Measurements from ENCODE around the gene CDX1. TPM values are rescaled to one million over a fixed set of nuclear protein-coding genes. Genes with fewer than 3 reads are reported as not detected.
A peak's percentile ranks its signal among the peaks of the same experiment; 100 is the strongest.

CDX1 gene
- total RNA-seq, 2 donors from 2014 or later: 299 to 498 TPM

GRCh38 chr5:150211156-150212030, 44.8 kb downstream of the CDX1 start:
- Histone ChIP-seq H3K27ac (peak overlapping the region; percentile 81), H3K9ac (ENCODE audit: low read depth in 2 of 2, low read length in 2 of 2) (peak overlapping the region; percentile 64 to 80), H3K4me3 (no peak overlapping the region), H3K4me1 (peaks cover 15% of the 10 kb centered on the region), H3K36me3 (peaks cover 3% of the 10 kb centered on the region), H3K27me3 (no peaks in the 10 kb centered on the region), H3K9me3 (no peaks in the 10 kb centered on the region)
- no peak for TF ChIP-seq CTCF (IDR thresholded peaks at IDR 0.05)
- intact Hi-C loops (cut with DNase I): loop anchor here (10.0 kb wide), 1 partner anchor 223 kb away; no protein-coding TSS in a partner anchor
- peak; percentile 81 for DNase-seq

GRCh38 chr5:150213530-150213929, 47.0 kb downstream of the CDX1 start:
- H3K4me3 ChIP-seq: no peak overlapping the region
- H3K4me1 ChIP-seq: peaks cover 15% of the 10 kb centered on the region
- H3K9me3 ChIP-seq: no peaks in the 10 kb centered on the region
- H3K9ac ChIP-seq (ENCODE audit: low read depth in 2 of 2, low read length in 2 of 2): peak overlapping the region in 1 of 2 donors; percentile 24
- no peaks in the 10 kb centered on the region for H3K27me3 ChIP-seq
- no peak for TF ChIP-seq CTCF (IDR thresholded peaks at IDR 0.05)
- intact Hi-C loops (cut with DNase I): loop anchor here (10.0 kb wide), 1 partner anchor 221 kb away; no protein-coding TSS in a partner anchor
- no peak overlapping the region for H3K27ac ChIP-seq
- H3K36me3 ChIP-seq: no peaks in the 10 kb centered on the region
- no peak for DNase-seq

GRCh38 chr5:150214289-150214688, 47.7 kb downstream of the CDX1 start:
- Histone ChIP-seq H3K4me3 (no peak overlapping the region), H3K4me1 (peaks cover 9% of the 10 kb centered on the region), H3K27ac (no peak overlapping the region), H3K9ac (ENCODE audit: low read depth in 2 of 2, low read length in 2 of 2) (no peak overlapping the region), H3K9me3 (no peaks in the 10 kb centered on the region), H3K36me3 (no peaks in the 10 kb centered on the region), H3K27me3 (no peaks in the 10 kb centered on the region)
- intact Hi-C loops (cut with DNase I): loop anchor here (10.0 kb wide), 1 partner anchor 221 kb away; no protein-coding TSS in a partner anchor
- no peak for DNase-seq
- no peak for TF ChIP-seq CTCF (IDR thresholded peaks at IDR 0.05)

- Histone ChIP-seq H3K4me1 (peaks cover 6% of the 10 kb centered on the region), H3K9me3 (no peaks in the 10 kb centered on the region), H3K4me3 (no peak overlapping the region), H3K36me3 (no peaks in the 10 kb centered on the region), H3K27ac (peak overlapping the region; percentile 75), H3K9ac (ENCODE audit: low read depth in 2 of 2, low read length in 2 of 2) (peak overlapping the region in 1 of 2 donors; percentile 55), H3K27me3 (no peaks in the 10 kb centered on the region)
- peak; percentile 87 for DNase-seq
- intact Hi-C loops (cut with DNase I): loop anchor here (2.0 to 10.0 kb wide), 2 partner anchors 85 to 219 kb away; no protein-coding TSS in a partner anchor
- no peak for TF ChIP-seq CTCF (IDR thresholded peaks at IDR 0.05)
Observed at GRCh38 chr5:150215979-150216944, 49.7 kb downstream of the CDX1 start.

- Histone ChIP-seq H3K4me3 (no peak overlapping the region), H3K9me3 (no peaks in the 10 kb centered on the region), H3K9ac (ENCODE audit: low read depth in 2 of 2, low read length in 2 of 2) (peak overlapping the region in 1 of 2 donors; percentile 36), H3K27me3 (no peaks in the 10 kb centered on the region), H3K4me1 (peaks cover 6% of the 10 kb centered on the region), H3K36me3 (no peaks in the 10 kb centered on the region), H3K27ac (peak overlapping the region; percentile 75)
- TF ChIP-seq CTCF (IDR thresholded peaks at IDR 0.05): no peak
- peak; percentile 73 for DNase-seq
- intact Hi-C loops (cut with DNase I): loop anchor here (2.0 to 10.0 kb wide), 2 partner anchors 86 to 218 kb away; no protein-coding TSS in a partner anchor
Observed at GRCh38 chr5:150217038-150217437, 50.5 kb downstream of the CDX1 start.

Data from colonic mucosa (tissue), 4 donors.